Neural progenitor cell (in vitro differentiated cells): Measurements from ENCODE around the gene DCP2. TPM values are rescaled to one million over a fixed set of nuclear protein-coding genes. Genes with fewer than 3 reads are reported as not detected.

Source experiments
- DNase-seq: peaks from one replicate; pipeline ENCODE4 v3.0.0-alpha.2; 2016; ENCODE audit warnings: low spot score
- H2AFZ ChIP-seq: fragments of 200-600 bp; sonication (generic); replicated peaks from 2 replicates; pipeline ENCODE4 v1.6.1; 2016; ENCODE audit warnings: antibody characterized with exemption
- H3F3A ChIP-seq: fragments of 200-600 bp; sonication (generic); 2 replicates; pipeline ENCODE4 v1.6.1; 2016; ENCODE audit warnings: antibody characterized with exemption, low read depth
- H3K27ac ChIP-seq: fragments of 200-600 bp; sonication (generic); 2 replicates; pipeline ENCODE4 v1.5.1; 2016; ENCODE audit warnings: mild to moderate bottlenecking
- H3K27me3 ChIP-seq: fragments of 200-600 bp; sonication (generic); 2 replicates; pipeline ENCODE4 v1.6.1; 2016; ENCODE audit warnings: mild to moderate bottlenecking, moderate library complexity
- H3K36me3 ChIP-seq: fragments of 200-600 bp; sonication (generic); 2 replicates; pipeline ENCODE4 v1.5.1; 2016
- H3K4me1 ChIP-seq: fragments of 200-600 bp; sonication (generic); 2 replicates; pipeline ENCODE4 v1.6.1; 2016; ENCODE audit warnings: mixed run types
- H3K4me2 ChIP-seq: fragments of 200-600 bp; sonication (generic); 2 replicates; pipeline ENCODE4 v1.6.1; 2016
- H3K4me3 ChIP-seq: fragments of 200-600 bp; sonication (generic); 2 replicates; pipeline ENCODE4 v1.5.1; 2016
- H3K79me2 ChIP-seq: fragments of 200-600 bp; sonication (generic); 2 replicates; pipeline ENCODE4 v1.6.1; 2016; ENCODE audit warnings: low read depth
- H3K9ac ChIP-seq: fragments of 200-600 bp; sonication (generic); 2 replicates; pipeline ENCODE4 v1.6.1; 2016
- H3K9me3 ChIP-seq: fragments of 200-600 bp; sonication (generic); 2 replicates; pipeline ENCODE4 v1.5.1; 2016; ENCODE audit warnings: low read depth
- H4K20me1 ChIP-seq: fragments of 200-600 bp; sonication (generic); 2 replicates; pipeline ENCODE4 v1.6.1; 2016; ENCODE audit warnings: low read depth
- H3K27ac Mint-ChIP-seq: 3 replicates; pipeline ENCODE4 v1.8.0; 2021; ENCODE audit warnings: mixed read lengths
- H3K27me3 Mint-ChIP-seq: 2 replicates; pipeline ENCODE4 v1.8.0; 2022; ENCODE audit warnings: low read depth, mild to moderate bottlenecking, inconsistent platforms, moderate library complexity, mixed read lengths; ENCODE audit not compliant: insufficient read depth
- H3K36me3 Mint-ChIP-seq: 3 replicates; pipeline ENCODE4 v1.8.0; 2021; ENCODE audit warnings: mixed read lengths
- H3K4me1 Mint-ChIP-seq: 3 replicates; pipeline ENCODE4 v1.8.0; 2021; ENCODE audit warnings: mixed read lengths
- H3K4me3 Mint-ChIP-seq: 3 replicates; pipeline ENCODE4 v1.8.0; 2021; ENCODE audit warnings: mild to moderate bottlenecking, moderate library complexity, mixed read lengths
- H3K9me3 Mint-ChIP-seq: 3 replicates; pipeline ENCODE4 v1.8.0; 2020; ENCODE audit warnings: mixed read lengths
- EZH2 ChIP-seq: fragments of 200-600 bp; sonication (generic); IDR thresholded peaks from 2 replicates; pipeline ENCODE4 v1.6.1; 2017; ENCODE audit warnings: antibody characterized with exemption, mild to moderate bottlenecking, moderate library complexity
- EZH2phosphoT487 ChIP-seq: fragments of 200-600 bp; sonication (generic); IDR thresholded peaks from 2 replicates; pipeline ENCODE4 v1.6.1; 2017; ENCODE audit warnings: antibody characterized with exemption
- total RNA-seq: library from RNA; depleted of rRNA; stranded (reverse); fragments of >200 nt; gene quantifications from 2 replicates; pipeline ENCODE4 v1.2.3, GENCODE V29; 2015; ENCODE audit warnings: low replicate concordance
- TF ChIP-seq, protein P1 (sequence below): fragments of 200-600 bp; sonication (generic); IDR thresholded peaks from 2 replicates; pipeline ENCODE4 v1.5.1; 2017; ENCODE audit warnings: antibody characterized with exemption, mild to moderate bottlenecking

The DCP2 gene
- total RNA-seq, 1 donor from 2014 or later, result 174 TPM

- H3K4me3 ChIP-seq, result peak overlapping the region; percentile 94
- no peak for DNase-seq
- H3K27me3 ChIP-seq, result no peaks in the 10 kb centered on the region
- H3K4me2 ChIP-seq, result peak overlapping the region; percentile 95
- peaks cover 62% of the 10 kb centered on the region for H4K20me1 ChIP-seq
- Mint-ChIP-seq H3K36me3 (peaks cover 32% of the 10 kb centered on the region), H3K4me3 (peak overlapping the region; percentile 61), H3K27me3 (peaks cover 6% of the 10 kb centered on the region), H3K4me1 (peaks cover 27% of the 10 kb centered on the region), H3K9me3 (no peaks in the 10 kb centered on the region), H3K27ac (no peak overlapping the region)
- peaks cover 36% of the 10 kb centered on the region for H3K4me1 ChIP-seq
- H3K9ac ChIP-seq, result no peak overlapping the region
- TF ChIP-seq, protein P1, sequence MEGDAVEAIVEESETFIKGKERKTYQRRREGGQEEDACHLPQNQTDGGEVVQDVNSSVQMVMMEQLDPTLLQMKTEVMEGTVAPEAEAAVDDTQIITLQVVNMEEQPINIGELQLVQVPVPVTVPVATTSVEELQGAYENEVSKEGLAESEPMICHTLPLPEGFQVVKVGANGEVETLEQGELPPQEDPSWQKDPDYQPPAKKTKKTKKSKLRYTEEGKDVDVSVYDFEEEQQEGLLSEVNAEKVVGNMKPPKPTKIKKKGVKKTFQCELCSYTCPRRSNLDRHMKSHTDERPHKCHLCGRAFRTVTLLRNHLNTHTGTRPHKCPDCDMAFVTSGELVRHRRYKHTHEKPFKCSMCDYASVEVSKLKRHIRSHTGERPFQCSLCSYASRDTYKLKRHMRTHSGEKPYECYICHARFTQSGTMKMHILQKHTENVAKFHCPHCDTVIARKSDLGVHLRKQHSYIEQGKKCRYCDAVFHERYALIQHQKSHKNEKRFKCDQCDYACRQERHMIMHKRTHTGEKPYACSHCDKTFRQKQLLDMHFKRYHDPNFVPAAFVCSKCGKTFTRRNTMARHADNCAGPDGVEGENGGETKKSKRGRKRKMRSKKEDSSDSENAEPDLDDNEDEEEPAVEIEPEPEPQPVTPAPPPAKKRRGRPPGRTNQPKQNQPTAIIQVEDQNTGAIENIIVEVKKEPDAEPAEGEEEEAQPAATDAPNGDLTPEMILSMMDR, result no peak
- H2AFZ ChIP-seq, result no peak overlapping the region
- no peak overlapping the region for H3K27ac ChIP-seq
- H3F3A ChIP-seq, result peaks cover 19% of the 10 kb centered on the region
- H3K79me2 ChIP-seq, result peaks cover 81% of the 10 kb centered on the region
- H3K9me3 ChIP-seq, result no peaks in the 10 kb centered on the region
- H3K36me3 ChIP-seq, result no peaks in the 10 kb centered on the region
Measured at GRCh38 chr5:112979723-112980122, 3.1 kb downstream of the DCP2 start.

DNA sequence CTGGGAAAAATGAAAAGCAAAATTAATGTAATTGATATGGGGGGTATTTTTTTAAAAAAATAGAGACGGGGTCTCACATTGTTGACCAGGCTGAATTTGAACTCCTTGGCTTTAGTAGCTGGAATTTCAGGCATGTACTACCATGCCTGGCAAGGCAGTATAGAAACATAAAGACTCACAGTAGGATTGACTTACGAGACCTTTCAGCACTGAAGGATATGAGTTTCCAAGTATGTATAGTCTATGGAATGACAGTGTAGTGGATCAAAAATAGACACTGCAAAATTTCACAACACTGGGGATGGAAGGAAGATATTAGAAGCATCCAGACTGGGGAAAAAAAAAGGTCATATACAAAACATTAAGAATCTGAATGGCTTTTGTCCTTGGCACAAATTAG is 6.8 kb downstream of the DCP2 start:
- H3K4me1 Mint-ChIP-seq, result peaks cover 11% of the 10 kb centered on the region
- Histone ChIP-seq H3K4me3 (no peak overlapping the region), H3K27me3 (no peaks in the 10 kb centered on the region), H3K4me1 (peaks cover 29% of the 10 kb centered on the region), H2AFZ (no peak overlapping the region), H3F3A (no peaks in the 10 kb centered on the region), H3K36me3 (no peaks in the 10 kb centered on the region), H3K9me3 (no peaks in the 10 kb centered on the region), H3K27ac (no peak overlapping the region), H3K4me2 (no peak overlapping the region), H3K79me2 (peaks cover 100% of the 10 kb centered on the region), H3K9ac (no peak overlapping the region), H4K20me1 (peaks cover 91% of the 10 kb centered on the region)
- H3K27me3 Mint-ChIP-seq, result peaks cover 3% of the 10 kb centered on the region
- no peak for DNase-seq
- no peak overlapping the region for H3K4me3 Mint-ChIP-seq
- H3K9me3 Mint-ChIP-seq, result no peaks in the 10 kb centered on the region
- TF ChIP-seq, protein P1, result no peak
- TF ChIP-seq EZH2 (no peak), EZH2phosphoT487 (no peak)
- peaks cover 38% of the 10 kb centered on the region for H3K36me3 Mint-ChIP-seq
- no peak overlapping the region for H3K27ac Mint-ChIP-seq

DNA sequence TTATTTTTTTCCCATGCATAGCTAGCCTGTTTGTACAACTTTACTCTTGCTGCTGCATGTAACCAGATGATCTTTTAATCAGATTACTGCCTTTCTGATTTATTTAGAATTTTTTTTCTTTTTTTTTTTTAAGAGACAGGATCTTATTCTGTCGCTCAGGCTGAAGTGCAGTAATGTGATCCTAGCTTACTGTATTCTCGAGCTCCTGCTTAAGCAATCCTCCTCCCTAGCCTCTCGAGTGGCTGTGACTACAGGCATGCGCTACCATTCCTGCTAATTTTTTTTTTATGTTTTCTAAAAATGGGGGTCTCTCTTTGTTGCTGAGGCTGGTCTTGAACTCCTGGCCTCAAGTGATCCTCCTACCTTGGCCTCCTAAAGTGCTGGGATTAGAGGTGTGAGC is 9.6 kb downstream of the DCP2 start:
- Mint-ChIP-seq H3K27ac (no peak overlapping the region), H3K27me3 (no peaks in the 10 kb centered on the region), H3K4me1 (no peaks in the 10 kb centered on the region), H3K36me3 (peaks cover 43% of the 10 kb centered on the region), H3K9me3 (no peaks in the 10 kb centered on the region), H3K4me3 (no peak overlapping the region)
- Histone ChIP-seq H4K20me1 (peaks cover 93% of the 10 kb centered on the region), H3K27ac (no peak overlapping the region), H3K4me3 (no peak overlapping the region), H3K36me3 (no peaks in the 10 kb centered on the region), H3K79me2 (peaks cover 100% of the 10 kb centered on the region), H3K9me3 (no peaks in the 10 kb centered on the region), H2AFZ (no peak overlapping the region), H3K4me2 (no peak overlapping the region), H3K9ac (no peak overlapping the region), H3K4me1 (peaks cover 14% of the 10 kb centered on the region), H3K27me3 (no peaks in the 10 kb centered on the region), H3F3A (no peaks in the 10 kb centered on the region)
- DNase-seq, result no peak
- no peak for TF ChIP-seq EZH2phosphoT487
- TF ChIP-seq, protein P1, result no peak
- TF ChIP-seq EZH2, result no peak
